Measurements from ENCODE around the gene RANBP3L. TPM values are rescaled to one million over a fixed set of nuclear protein-coding genes. Genes with fewer than 3 reads are reported as not detected.

RANBP3L gene
- polyA plus RNA-seq, 1 of the 3 experiments (the other 2 are of a cell fraction) = not detected

DNA sequence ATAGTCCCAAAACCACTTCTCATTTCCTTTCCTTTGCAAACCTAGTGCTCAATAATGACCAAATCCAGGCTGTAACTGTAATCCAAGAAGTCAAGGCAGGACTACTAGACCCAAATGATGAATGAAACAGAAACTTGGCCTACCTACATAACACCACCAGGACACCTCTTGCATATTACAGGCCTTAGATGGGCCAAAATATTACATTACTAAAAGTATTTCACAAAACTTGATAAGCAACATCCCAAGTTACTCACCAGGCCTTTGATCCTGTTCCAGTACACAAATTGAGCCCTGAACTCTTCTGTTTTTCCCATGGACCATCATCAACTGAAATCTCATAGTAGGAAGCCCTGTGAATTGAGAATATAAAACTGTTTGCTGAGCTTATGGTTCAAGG is 94.8 kb downstream of the RANBP3L start:
- Histone ChIP-seq H2AFZ (ENCODE audit: low read depth) (no peak overlapping the region), H3F3A (replicated peaks; ENCODE audit: insufficient read depth) (peaks cover 15% of the 10 kb centered on the region), H3K4me3 (ENCODE audit: low read depth in 2 of 2, low read length in 1 of 2) (no peak overlapping the region), H3K79me2 (ENCODE audit: insufficient read depth) (no peaks in the 10 kb centered on the region), H3K9ac (no peak overlapping the region), H3K27me3 (ENCODE audit: insufficient read depth) (no peaks in the 10 kb centered on the region), H3K36me3 (replicated peaks in 1 of 2; ENCODE audit: control insufficient read depth in 1 of 2, insufficient read depth in 2 of 2, low read length in 1 of 2) (peaks cover 33 to 43% of the 10 kb centered on the region in 2 experiments), H3K4me2 (no peak overlapping the region), H3K27ac (ENCODE audit: low read depth in 2 of 2, low read length in 1 of 2) (no peak overlapping the region), H3K9me2 (no peaks in the 10 kb centered on the region), H4K20me1 (ENCODE audit: insufficient read depth) (no peaks in the 10 kb centered on the region), H3K4me1 (ENCODE audit: control insufficient read depth in 1 of 2, insufficient read depth in 2 of 2, low read depth in 1 of 2, low read length in 1 of 2) (no peaks in the 10 kb centered on the region), H3K9me3 (no peaks in the 10 kb centered on the region)
- TF ChIP-seq, protein P1, sequence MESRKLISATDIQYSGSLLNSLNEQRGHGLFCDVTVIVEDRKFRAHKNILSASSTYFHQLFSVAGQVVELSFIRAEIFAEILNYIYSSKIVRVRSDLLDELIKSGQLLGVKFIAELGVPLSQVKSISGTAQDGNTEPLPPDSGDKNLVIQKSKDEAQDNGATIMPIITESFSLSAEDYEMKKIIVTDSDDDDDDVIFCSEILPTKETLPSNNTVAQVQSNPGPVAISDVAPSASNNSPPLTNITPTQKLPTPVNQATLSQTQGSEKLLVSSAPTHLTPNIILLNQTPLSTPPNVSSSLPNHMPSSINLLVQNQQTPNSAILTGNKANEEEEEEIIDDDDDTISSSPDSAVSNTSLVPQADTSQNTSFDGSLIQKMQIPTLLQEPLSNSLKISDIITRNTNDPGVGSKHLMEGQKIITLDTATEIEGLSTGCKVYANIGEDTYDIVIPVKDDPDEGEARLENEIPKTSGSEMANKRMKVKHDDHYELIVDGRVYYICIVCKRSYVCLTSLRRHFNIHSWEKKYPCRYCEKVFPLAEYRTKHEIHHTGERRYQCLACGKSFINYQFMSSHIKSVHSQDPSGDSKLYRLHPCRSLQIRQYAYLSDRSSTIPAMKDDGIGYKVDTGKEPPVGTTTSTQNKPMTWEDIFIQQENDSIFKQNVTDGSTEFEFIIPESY (IDR thresholded peaks at IDR 0.05; ENCODE audit: borderline replicate concordance, low read depth) = no peak
- no peak for TF ChIP-seq SIN3A (IDR thresholded peaks at IDR 0.05; ENCODE audit: borderline replicate concordance, low read depth, low read length)
- CTCF ChIA-PET = interaction anchor here (1.2 kb wide), 1 partner anchor 28 kb away, joined by 5 read pairs; no protein-coding TSS in a partner anchor
- POLR2A ChIA-PET = no interaction called here
- DNase-seq = no peak

DNA sequence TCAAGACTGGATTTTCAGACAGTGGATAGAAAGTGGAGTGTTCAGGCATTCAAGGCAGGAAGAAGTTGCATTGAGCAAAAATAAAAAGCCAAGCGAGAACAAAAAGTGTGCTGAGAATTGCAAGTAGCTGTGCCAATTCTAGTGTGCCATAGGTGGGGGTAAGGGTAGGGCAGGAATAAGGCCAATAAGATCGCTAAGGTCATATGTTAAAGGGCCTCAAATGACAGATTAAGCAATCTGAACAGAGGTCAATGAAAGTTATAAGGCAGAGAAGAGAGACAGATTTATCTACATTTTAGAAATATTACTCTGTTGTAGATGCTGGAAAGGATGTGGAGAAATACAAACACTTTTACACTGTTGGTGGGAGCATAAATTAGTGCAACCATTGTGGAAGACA is 96.4 kb downstream of the RANBP3L start:
- H3K4me2 ChIP-seq = no peak overlapping the region
- H3K9ac ChIP-seq = no peak overlapping the region
- 95% methylated on average over 2 of the region's 2 CpGs for WGBS (ENCODE audit: low lambda C conversion rate)
- H3K4me3 ChIP-seq (ENCODE audit: low read depth in 2 of 2, low read length in 1 of 2) = no peak overlapping the region
- no peak overlapping the region for H2AFZ ChIP-seq (ENCODE audit: low read depth)
- H3K4me1 ChIP-seq (ENCODE audit: control insufficient read depth in 1 of 2, insufficient read depth in 2 of 2, low read depth in 1 of 2, low read length in 1 of 2) = no peaks in the 10 kb centered on the region; a peak in 1 of 4 replicates
- H3K27me3 ChIP-seq (ENCODE audit: insufficient read depth) = no peaks in the 10 kb centered on the region
- H4K20me1 ChIP-seq (ENCODE audit: insufficient read depth) = no peaks in the 10 kb centered on the region
- no peaks in the 10 kb centered on the region for H3K79me2 ChIP-seq (ENCODE audit: insufficient read depth)
- TF ChIP-seq MXI1 (IDR thresholded peaks at IDR 0.05; ENCODE audit: low read depth, low read length) (no peak), GATA2 (CRISPR knock-in tag; IDR thresholded peaks at IDR 0.05) (no peak), RXRA (IDR thresholded peaks at IDR 0.05; ENCODE audit: borderline replicate concordance, low read depth) (no peak), NFIC (IDR thresholded peaks at IDR 0.05; ENCODE audit: borderline replicate concordance) (no peak), JUND (IDR thresholded peaks at IDR 0.05) (no peak), SMC3 (IDR thresholded peaks at IDR 0.05; ENCODE audit: low read depth, low read length) (no peak), NRF1 (IDR thresholded peaks at IDR 0.05; ENCODE audit: low read depth, low read length) (no peak)
- TF ChIP-seq, protein P1 (IDR thresholded peaks at IDR 0.05; ENCODE audit: borderline replicate concordance, low read depth) = no peak
- TF ChIP-seq, protein P2, sequence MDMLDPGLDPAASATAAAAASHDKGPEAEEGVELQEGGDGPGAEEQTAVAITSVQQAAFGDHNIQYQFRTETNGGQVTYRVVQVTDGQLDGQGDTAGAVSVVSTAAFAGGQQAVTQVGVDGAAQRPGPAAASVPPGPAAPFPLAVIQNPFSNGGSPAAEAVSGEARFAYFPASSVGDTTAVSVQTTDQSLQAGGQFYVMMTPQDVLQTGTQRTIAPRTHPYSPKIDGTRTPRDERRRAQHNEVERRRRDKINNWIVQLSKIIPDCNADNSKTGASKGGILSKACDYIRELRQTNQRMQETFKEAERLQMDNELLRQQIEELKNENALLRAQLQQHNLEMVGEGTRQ (IDR thresholded peaks at IDR 0.05; ENCODE audit: borderline replicate concordance, low read depth, low read length) = no peak
- H3K9me3 ChIP-seq = no peaks in the 10 kb centered on the region
- ChIA-PET POLR2A (no interaction called here), CTCF (interaction anchor here (0.8 kb wide), 1 partner anchor 12 kb away, joined by 3 read pairs; no protein-coding TSS in a partner anchor)
- no peak for DNase-seq
- H3K27ac ChIP-seq (ENCODE audit: low read depth in 2 of 2, low read length in 1 of 2) = no peak overlapping the region
- peaks cover 15% of the 10 kb centered on the region for H3F3A ChIP-seq (replicated peaks; ENCODE audit: insufficient read depth)
- H3K9me2 ChIP-seq = no peaks in the 10 kb centered on the region
- peaks cover 36% of the 10 kb centered on the region in 2 experiments for H3K36me3 ChIP-seq (replicated peaks in 1 of 2; ENCODE audit: control insufficient read depth in 1 of 2, insufficient read depth in 2 of 2, low read length in 1 of 2)
